Measurements from ENCODE around the gene MEIKIN. TPM values are rescaled to one million over a fixed set of nuclear protein-coding genes. Genes with fewer than 3 reads are reported as not detected.

MEIKIN gene
- total and polyA plus RNA-seq, 2 of the 8 experiments (the other 6 are each of a cell fraction or from before 2014, with no cell fraction given): not detected

DNA sequence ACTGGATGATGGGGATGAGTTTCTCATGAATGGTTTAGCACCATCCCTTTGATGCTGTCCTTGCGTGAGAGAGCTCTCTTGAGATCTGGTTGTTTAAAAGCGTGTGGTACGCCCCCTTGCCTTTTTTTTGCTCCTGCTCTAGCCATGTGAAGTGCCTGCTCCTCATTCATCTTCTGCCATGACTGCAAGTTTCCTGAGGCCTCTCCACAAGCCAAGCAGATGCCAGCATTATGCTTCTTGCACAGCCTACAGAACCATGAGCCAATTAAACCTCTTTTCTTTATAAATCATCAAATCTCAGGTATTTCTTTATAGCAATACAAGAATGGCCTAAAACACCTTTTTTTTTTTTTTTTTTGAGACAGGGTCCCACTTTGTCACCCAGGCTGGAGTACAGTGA is 181.5 kb downstream of the MEIKIN start (continued):
- TF ChIP-seq, protein P1, sequence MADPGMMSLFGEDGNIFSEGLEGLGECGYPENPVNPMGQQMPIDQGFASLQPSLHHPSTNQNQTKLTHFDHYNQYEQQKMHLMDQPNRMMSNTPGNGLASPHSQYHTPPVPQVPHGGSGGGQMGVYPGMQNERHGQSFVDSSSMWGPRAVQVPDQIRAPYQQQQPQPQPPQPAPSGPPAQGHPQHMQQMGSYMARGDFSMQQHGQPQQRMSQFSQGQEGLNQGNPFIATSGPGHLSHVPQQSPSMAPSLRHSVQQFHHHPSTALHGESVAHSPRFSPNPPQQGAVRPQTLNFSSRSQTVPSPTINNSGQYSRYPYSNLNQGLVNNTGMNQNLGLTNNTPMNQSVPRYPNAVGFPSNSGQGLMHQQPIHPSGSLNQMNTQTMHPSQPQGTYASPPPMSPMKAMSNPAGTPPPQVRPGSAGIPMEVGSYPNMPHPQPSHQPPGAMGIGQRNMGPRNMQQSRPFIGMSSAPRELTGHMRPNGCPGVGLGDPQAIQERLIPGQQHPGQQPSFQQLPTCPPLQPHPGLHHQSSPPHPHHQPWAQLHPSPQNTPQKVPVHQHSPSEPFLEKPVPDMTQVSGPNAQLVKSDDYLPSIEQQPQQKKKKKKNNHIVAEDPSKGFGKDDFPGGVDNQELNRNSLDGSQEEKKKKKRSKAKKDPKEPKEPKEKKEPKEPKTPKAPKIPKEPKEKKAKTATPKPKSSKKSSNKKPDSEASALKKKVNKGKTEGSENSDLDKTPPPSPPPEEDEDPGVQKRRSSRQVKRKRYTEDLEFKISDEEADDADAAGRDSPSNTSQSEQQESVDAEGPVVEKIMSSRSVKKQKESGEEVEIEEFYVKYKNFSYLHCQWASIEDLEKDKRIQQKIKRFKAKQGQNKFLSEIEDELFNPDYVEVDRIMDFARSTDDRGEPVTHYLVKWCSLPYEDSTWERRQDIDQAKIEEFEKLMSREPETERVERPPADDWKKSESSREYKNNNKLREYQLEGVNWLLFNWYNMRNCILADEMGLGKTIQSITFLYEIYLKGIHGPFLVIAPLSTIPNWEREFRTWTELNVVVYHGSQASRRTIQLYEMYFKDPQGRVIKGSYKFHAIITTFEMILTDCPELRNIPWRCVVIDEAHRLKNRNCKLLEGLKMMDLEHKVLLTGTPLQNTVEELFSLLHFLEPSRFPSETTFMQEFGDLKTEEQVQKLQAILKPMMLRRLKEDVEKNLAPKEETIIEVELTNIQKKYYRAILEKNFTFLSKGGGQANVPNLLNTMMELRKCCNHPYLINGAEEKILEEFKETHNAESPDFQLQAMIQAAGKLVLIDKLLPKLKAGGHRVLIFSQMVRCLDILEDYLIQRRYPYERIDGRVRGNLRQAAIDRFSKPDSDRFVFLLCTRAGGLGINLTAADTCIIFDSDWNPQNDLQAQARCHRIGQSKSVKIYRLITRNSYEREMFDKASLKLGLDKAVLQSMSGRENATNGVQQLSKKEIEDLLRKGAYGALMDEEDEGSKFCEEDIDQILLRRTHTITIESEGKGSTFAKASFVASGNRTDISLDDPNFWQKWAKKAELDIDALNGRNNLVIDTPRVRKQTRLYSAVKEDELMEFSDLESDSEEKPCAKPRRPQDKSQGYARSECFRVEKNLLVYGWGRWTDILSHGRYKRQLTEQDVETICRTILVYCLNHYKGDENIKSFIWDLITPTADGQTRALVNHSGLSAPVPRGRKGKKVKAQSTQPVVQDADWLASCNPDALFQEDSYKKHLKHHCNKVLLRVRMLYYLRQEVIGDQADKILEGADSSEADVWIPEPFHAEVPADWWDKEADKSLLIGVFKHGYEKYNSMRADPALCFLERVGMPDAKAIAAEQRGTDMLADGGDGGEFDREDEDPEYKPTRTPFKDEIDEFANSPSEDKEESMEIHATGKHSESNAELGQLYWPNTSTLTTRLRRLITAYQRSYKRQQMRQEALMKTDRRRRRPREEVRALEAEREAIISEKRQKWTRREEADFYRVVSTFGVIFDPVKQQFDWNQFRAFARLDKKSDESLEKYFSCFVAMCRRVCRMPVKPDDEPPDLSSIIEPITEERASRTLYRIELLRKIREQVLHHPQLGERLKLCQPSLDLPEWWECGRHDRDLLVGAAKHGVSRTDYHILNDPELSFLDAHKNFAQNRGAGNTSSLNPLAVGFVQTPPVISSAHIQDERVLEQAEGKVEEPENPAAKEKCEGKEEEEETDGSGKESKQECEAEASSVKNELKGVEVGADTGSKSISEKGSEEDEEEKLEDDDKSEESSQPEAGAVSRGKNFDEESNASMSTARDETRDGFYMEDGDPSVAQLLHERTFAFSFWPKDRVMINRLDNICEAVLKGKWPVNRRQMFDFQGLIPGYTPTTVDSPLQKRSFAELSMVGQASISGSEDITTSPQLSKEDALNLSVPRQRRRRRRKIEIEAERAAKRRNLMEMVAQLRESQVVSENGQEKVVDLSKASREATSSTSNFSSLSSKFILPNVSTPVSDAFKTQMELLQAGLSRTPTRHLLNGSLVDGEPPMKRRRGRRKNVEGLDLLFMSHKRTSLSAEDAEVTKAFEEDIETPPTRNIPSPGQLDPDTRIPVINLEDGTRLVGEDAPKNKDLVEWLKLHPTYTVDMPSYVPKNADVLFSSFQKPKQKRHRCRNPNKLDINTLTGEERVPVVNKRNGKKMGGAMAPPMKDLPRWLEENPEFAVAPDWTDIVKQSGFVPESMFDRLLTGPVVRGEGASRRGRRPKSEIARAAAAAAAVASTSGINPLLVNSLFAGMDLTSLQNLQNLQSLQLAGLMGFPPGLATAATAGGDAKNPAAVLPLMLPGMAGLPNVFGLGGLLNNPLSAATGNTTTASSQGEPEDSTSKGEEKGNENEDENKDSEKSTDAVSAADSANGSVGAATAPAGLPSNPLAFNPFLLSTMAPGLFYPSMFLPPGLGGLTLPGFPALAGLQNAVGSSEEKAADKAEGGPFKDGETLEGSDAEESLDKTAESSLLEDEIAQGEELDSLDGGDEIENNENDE (IDR thresholded peaks at IDR 0.05; ENCODE audit: insufficient replicate concordance, low read length): no peak
- TF ChIP-seq JUND (IDR thresholded peaks at IDR 0.05; ENCODE audit: low read length) (no peak), SIRT6 (IDR thresholded peaks at IDR 0.05; ENCODE audit: low read length) (no peak), ZNF274 (IDR thresholded peaks at IDR 0.05; ENCODE audit: borderline replicate concordance, extremely low read depth, low read length) (no peak), EZH2 (IDR thresholded peaks at IDR 0.05; ENCODE audit: low read depth, low read length, severe bottlenecking) (no peak), RNF2 (IDR thresholded peaks at IDR 0.05; ENCODE audit: borderline replicate concordance, low read depth, low read length, missing control alignments, poor library complexity, severe bottlenecking) (no peak), YY1 (IDR thresholded peaks at IDR 0.05; ENCODE audit: low read depth, low read length) (no peak), SUZ12 (IDR thresholded peaks at IDR 0.05; ENCODE audit: low read length) (no peak), ASH2L (IDR thresholded peaks at IDR 0.05; ENCODE audit: low read length) (no peak), CBX8 (IDR thresholded peaks at IDR 0.05; ENCODE audit: borderline replicate concordance, low read depth, low read length) (no peak)
- TF ChIP-seq, protein P2, sequence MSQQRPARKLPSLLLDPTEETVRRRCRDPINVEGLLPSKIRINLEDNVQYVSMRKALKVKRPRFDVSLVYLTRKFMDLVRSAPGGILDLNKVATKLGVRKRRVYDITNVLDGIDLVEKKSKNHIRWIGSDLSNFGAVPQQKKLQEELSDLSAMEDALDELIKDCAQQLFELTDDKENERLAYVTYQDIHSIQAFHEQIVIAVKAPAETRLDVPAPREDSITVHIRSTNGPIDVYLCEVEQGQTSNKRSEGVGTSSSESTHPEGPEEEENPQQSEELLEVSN (IDR thresholded peaks at IDR 0.05): no peak
